Lung (tissue), 12 donors: ENCODE results near the gene PRKCB. TPM values are rescaled to one million over a fixed set of nuclear protein-coding genes. Genes with fewer than 3 reads are reported as not detected.

Source experiments
- ATAC-seq: fragments of 200-7000 bp; cut with Tn5 transposase; one replicate; pipeline ENCODE4 v1.9.1; 2020; ENCODE audit warnings: moderate number of reproducible peaks; ENCODE audit not compliant: insufficient read depth, low FRiP score
- DNase-seq, 3 donors: peaks; one replicate each; pipeline ENCODE4 v3.0.0-alpha.2; 2013 to 2017
- H3K27ac ChIP-seq, 2 donors: one replicate each; pipeline ENCODE4 v1.5.1; 2013; ENCODE audit warnings: mild to moderate bottlenecking in 2 of 2, moderate library complexity in 2 of 2, control low read depth in 1 of 2, inconsistent platforms in 1 of 2, low read depth in 1 of 2, low read length in 1 of 2
- H3K27me3 ChIP-seq, 3 donors: one replicate each; pipeline ENCODE4 v1.5.1; 2013; ENCODE audit warnings: low read length in 2 of 3; ENCODE audit not compliant: control insufficient read depth in 3 of 3, insufficient read depth in 3 of 3
- H3K36me3 ChIP-seq, 4 donors: one replicate each; pipeline ENCODE4 v1.5.1; 2013; ENCODE audit warnings: low read length in 4 of 4, mild to moderate bottlenecking in 1 of 4, moderate library complexity in 1 of 4; ENCODE audit not compliant: control insufficient read depth in 4 of 4, insufficient read depth in 4 of 4
- H3K4me1 ChIP-seq, 5 donors: one replicate each; pipeline ENCODE4 v1.5.1; 2013; ENCODE audit warnings: low read length in 5 of 5, mild to moderate bottlenecking in 2 of 5, moderate library complexity in 1 of 5; ENCODE audit not compliant: control insufficient read depth in 5 of 5, insufficient read depth in 5 of 5
- H3K4me3 ChIP-seq: one replicate; pipeline ENCODE4 v1.5.1; 2013; ENCODE audit warnings: mild to moderate bottlenecking, control low read depth, moderate library complexity
- H3K9ac ChIP-seq, 2 donors: one replicate each; pipeline ENCODE4 v1.5.1; 2013; ENCODE audit warnings: low read length in 2 of 2, control low read depth in 1 of 2; ENCODE audit not compliant: insufficient read depth in 1 of 2
- H3K9me3 ChIP-seq, 4 donors: one replicate each; pipeline ENCODE4 v1.5.1; 2013; ENCODE audit warnings: low read length in 3 of 4, mild to moderate bottlenecking in 1 of 4, moderate library complexity in 1 of 4; ENCODE audit not compliant: control insufficient read depth in 4 of 4, insufficient read depth in 3 of 4
- CTCF ChIP-seq: IDR thresholded peaks from 2 replicates; pipeline ENCODE4 v1.5.1; 2012; ENCODE audit warnings: mild to moderate bottlenecking; ENCODE audit errors: control extremely low read depth, extremely low read depth
- WGBS, 2 donors: extraction: QIAGEN DNeasy Blood & Tissue Kit; methylation state at CpG; one replicate each; pipeline ENCODE4 v1.1.7; 2013; 5-methylcytosine and 5-hydroxymethylcytosine counted together
- polyA plus RNA-seq, 2 donors: library from polyadenylated mRNA; stranded (reverse); fragments of 200-250 nt; gene quantifications; one replicate each; pipeline ENCODE4 v1.2.1, GENCODE V29; 2013
- total RNA-seq, 2 donors: library from RNA; depleted of rRNA in 1 of 2; stranded (reverse); fragments of >200 nt in 1 of 2; gene quantifications; one replicate each; pipeline ENCODE4 v1.2.1, GENCODE V29; 2014 to 2021
- donor health status: control.
- donor health status: control.
- donor health status: Bipolar disorder and iron deficiency.
- donor health status: healthy.
- donor health status: DM: yes; HTN: yes; CAD: no.

Gene PRKCB
- total and polyA plus RNA-seq, 4 donors: 2.5 to 46.4 (median 21.8) TPM

DNA sequence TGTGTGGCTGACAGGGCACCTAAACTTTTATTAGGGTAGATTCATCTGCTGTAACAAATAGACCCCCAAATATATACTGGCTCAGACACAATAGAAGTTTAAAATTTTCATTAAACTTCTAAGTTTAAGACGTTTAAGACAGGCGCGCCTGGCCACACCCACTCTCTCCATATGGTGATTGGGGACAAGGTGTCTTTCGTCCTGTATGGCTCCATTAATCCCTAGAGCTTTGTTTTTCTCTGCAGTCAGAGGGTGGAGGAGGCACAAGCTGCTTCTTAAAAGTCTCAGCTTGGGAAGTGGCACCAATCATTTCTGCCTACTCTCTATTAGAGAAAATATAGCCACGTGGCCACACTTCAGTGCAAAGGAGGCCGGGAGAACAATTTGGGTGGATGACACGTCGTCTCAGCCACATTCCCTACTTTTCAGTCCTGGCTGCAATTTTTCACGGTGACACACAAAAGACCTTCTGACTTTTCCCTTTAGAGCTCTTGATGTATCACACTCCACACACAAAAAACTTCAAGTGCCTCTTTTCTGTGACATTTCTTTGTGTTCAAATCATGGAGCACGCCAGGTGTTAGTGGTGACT lies 294.8 kb downstream of the PRKCB start:
- no peak for TF ChIP-seq CTCF
- no peaks in the 10 kb centered on the region for H3K27me3 ChIP-seq
- H3K4me1 ChIP-seq: no peaks in the 10 kb centered on the region
- 61 to 90% methylated on average over 10 of the region's 10 CpGs for WGBS, 2 donors
- peaks cover 0 to 3% (median under 1%) of the 10 kb centered on the region in 4 donors for H3K36me3 ChIP-seq
- H3K9ac ChIP-seq: no peak overlapping the region
- no peak for DNase-seq
- H3K27ac ChIP-seq: no peak overlapping the region
- no peaks in the 10 kb centered on the region for H3K9me3 ChIP-seq
- H3K4me3 ChIP-seq: no peak overlapping the region
- no peak for ATAC-seq

DNA sequence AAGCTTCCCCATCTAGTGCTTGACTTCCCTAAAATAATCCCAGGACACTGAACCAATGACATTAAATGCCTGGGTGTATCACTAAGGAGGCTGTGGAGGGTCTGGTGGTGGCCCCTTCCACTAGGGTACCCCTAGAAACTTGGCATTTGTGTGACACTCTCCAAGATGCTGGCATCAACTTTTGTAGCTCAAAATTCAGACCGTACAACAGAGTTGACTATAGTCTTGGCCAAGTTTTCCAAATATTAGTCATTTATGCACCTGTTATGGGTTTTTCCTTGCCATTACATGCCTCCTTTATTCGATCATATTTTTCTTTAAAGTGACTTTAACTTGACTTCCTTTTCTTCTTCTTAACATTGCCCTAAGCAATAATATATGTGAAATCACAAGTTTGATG lies 295.5 kb downstream of the PRKCB start:
- Histone ChIP-seq H3K27me3 (no peaks in the 10 kb centered on the region), H3K4me3 (no peak overlapping the region)
- no peak for TF ChIP-seq CTCF

GRCh38 chr16:24132048-24132796 lies 296.4 kb downstream of the PRKCB start:
- Histone ChIP-seq H3K9me3 (no peaks in the 10 kb centered on the region), H3K4me3 (no peak overlapping the region), H3K9ac (no peak overlapping the region), H3K4me1 (no peaks in the 10 kb centered on the region), H3K36me3 (no peaks in the 10 kb centered on the region), H3K27me3 (no peaks in the 10 kb centered on the region), H3K27ac (no peak overlapping the region)
- no peak for ATAC-seq
- TF ChIP-seq CTCF: no peak
- 93 to 97% methylated on average over 2 of the region's 2 CpGs for WGBS, 2 donors
- DNase-seq: no peak

More for the DNA sequence above, 295.5 kb downstream of the PRKCB start:
- peaks cover 0 to under 1% (median 0%) of the 10 kb centered on the region in 4 donors for H3K36me3 ChIP-seq
- no peak for ATAC-seq
- no peak overlapping the region for H3K27ac ChIP-seq
- H3K9ac ChIP-seq: no peak overlapping the region
- no peaks in the 10 kb centered on the region for H3K9me3 ChIP-seq
- no peaks in the 10 kb centered on the region for H3K4me1 ChIP-seq
- no peak for DNase-seq
- WGBS, 2 donors: 85 to 90% methylated on average over 2 of the region's 2 CpGs
